GF-D8 (cell line): ENCODE results near the gene PTAFR.
"Not testable (repeated sequence)": the region's sequence is repeated elsewhere in the genome, so short reads cannot be mapped to it uniquely, and the experiment has no call there.

Experiments used
- DNase-seq: peaks from one replicate; lab custom pipeline; 2025; lab: John Stamatoyannopoulos, UW

The PTAFR gene

GRCh38 chr1:28145728-28146127 is 30.8 kb downstream of the PTAFR start:
- DNase-seq = no peak

GRCh38 chr1:28144203-28145135 is 32.0 kb downstream of the PTAFR start:
- no peak for DNase-seq

- DNase-seq = no peak
Observed at GRCh38 chr1:28143496-28144202, 32.8 kb downstream of the PTAFR start.

- no peak for DNase-seq
Observed at GRCh38 chr1:28141685-28142084, 34.8 kb downstream of the PTAFR start.

GRCh38 chr1:28139866-28140265 is 36.6 kb downstream of the PTAFR start:
- not testable (repeated sequence) for DNase-seq

- peak; percentile 25 for DNase-seq
Observed at GRCh38 chr1:28139025-28139712, 37.3 kb downstream of the PTAFR start.

GRCh38 chr1:28136922-28137613 is 39.4 kb downstream of the PTAFR start:
- no peak for DNase-seq

GRCh38 chr1:28136169-28136921 is 40.1 kb downstream of the PTAFR start:
- DNase-seq = no peak

GRCh38 chr1:28135371-28136168 is 40.9 kb downstream of the PTAFR start:
- DNase-seq = peak; percentile 59

- no peak for DNase-seq
Observed at GRCh38 chr1:28134651-28135207, 41.8 kb downstream of the PTAFR start.

GRCh38 chr1:28132171-28133167 is 44.0 kb downstream of the PTAFR start:
- peak; percentile 74 for DNase-seq

- DNase-seq = no peak
Observed at GRCh38 chr1:28130901-28131300, 45.6 kb downstream of the PTAFR start.

GRCh38 chr1:28129150-28129549 is 47.3 kb downstream of the PTAFR start:
- no peak for DNase-seq

GRCh38 chr1:28127617-28128257 is 48.8 kb downstream of the PTAFR start:
- peak; percentile 14 for DNase-seq

GRCh38 chr1:28126783-28127490 is 49.6 kb downstream of the PTAFR start:
- peak; percentile 76 for DNase-seq

GRCh38 chr1:28126212-28126611 is 50.3 kb downstream of the PTAFR start:
- no peak for DNase-seq

GRCh38 chr1:28123461-28123961 is 53.0 kb downstream of the PTAFR start:
- DNase-seq = peak; percentile 19
